Hypothalamus (tissue), 51 donors: ENCODE measurements around the gene PPP1R15B.
A peak's percentile ranks its signal among the peaks of the same experiment; 100 is the strongest.

Experiments used
- DNase-seq, 51 donors: peaks; one replicate each; lab custom pipeline; 2025; lab: John Stamatoyannopoulos, UW

PPP1R15B gene

DNA sequence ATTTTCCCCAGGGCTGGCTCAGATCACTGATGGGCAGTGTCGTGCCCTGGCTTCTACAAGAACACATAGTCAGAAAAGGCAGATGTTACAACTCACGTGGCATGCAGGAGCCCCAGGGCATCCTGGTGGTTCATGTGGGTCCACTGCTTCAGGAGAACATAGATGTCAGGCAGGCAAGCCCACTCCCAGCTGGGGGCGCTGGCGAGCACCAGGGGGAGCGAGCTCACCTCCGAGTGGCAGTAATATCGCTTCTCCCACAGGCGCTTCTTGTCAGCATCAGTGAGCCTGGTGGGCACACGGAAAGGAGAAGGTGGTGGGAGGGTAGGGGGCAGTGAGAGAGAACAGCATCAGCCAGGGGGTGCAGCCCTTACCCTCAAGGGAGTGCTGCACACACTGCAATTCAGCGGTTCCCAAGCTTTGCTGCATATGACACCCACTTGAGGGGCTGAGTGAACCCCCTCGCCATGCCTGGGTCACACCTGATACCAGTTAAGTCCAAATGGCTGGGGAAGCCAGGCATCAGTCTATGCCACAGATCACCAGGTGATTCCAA, 34.3 kb upstream of the PPP1R15B start:
- peak in 8 of 51 donors; percentile 8 to 43 (median 24) for DNase-seq

DNA sequence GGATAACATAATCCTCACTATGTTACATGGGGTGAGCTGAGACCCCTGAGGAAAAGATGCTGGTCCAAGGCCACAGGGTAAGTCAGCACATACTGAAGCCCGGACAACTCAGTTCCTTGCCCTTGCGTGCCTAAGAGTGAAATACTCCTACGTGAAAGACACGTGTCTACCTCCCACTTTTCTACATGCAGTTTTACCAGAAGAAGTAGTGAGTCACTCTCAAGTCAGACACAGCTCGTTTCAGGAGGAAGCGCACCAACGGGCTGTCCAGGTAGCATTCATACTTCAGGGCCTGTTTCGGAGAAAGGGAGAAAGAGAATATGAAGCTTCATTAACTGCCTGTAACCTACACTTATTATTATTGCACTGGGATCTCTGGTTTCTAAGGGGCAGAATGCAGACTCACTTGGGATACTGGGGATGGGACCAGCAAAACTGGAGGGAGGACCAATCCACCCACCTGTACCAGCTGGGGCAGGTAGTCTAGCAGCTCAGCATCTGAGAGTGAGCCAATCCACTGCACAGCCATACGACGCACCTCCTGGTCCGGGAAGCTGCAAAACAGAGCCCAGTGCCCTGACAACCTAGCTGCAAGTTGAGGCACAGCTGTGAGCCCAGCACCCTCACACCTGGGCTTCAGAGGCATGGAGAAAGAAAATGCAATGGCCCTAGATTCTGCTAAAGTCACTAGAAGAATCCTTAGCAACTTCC, 32.4 kb upstream of the PPP1R15B start:
- no peak for DNase-seq

DNA sequence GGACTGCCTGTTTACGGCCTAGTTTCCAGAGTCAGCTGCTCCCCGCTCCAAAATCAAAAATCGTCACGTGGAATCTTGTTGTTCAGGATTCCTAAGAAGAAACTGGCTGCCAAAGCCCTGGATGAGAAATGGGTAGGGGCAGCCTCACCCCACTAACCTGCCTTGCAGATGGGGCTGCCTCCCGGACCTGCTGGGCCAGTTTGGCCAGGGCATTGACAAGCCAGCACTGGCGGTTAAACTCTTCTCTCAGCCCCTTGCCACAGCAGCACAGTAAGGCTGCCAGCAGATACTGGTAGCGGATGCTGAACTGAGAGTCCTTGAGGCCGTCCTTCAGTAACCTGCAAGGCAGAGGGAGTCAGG, 31.6 kb upstream of the PPP1R15B start:
- no peak for DNase-seq

DNA sequence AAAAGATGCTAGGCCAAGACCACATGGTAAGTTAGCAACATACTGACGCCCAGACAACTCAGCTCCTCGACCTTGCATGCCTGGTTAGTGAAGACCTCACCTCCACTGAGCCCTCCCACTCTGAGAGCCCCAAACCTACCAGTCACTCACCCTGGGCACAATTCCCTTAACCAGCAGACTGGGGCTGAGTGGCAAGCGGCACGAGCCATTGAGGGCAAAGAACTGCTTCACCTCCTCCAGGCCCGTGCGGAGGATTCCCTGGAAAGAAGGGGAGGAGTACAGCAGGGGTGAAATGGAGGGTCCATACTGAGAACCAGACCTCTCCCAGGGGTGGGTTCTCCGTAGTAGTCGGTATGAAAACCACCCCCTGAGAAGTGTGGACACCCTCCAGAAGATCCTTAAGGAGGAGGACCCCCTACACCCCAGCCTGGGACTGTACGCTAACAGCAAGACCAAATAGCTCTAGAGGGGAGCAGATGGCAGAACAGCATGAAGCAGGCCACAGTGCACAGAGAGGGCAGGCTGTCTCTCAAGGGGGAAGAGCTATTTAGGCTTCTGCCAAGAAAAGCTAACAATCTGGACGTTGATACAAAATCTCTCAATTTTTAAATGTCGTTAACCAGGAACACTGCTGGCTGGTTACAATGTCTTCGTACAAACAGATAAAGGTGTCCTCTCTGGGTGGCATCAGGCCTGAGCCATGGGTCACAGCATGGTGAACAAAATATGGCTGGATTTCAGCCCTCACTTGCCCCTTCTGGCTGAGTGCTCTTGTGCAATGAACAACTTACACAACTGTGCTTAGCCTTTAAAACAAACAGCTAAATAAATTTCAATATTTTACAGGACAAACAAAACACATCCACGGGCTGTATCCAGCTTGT, 31.0 kb upstream of the PPP1R15B start:
- no peak for DNase-seq

DNA sequence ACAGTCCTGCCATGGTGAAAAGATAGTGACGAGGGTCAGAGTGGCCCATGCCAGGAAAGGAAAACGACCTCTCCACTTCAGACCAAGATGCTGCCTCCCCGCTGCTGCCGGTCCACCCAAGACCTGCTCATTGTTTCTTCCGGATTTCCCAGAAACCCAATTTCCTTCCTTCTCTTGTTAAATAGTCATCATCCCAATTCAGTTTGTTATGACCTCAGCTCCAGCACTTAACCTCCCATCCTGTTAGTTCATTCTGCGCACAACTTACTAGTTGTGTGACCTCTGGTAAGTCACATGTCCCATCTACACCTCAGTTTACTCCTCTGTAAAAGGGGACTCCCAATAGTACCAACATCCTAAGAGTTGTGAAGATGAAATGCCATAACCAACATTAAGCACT, 29.9 kb upstream of the PPP1R15B start:
- no peak for DNase-seq

DNA sequence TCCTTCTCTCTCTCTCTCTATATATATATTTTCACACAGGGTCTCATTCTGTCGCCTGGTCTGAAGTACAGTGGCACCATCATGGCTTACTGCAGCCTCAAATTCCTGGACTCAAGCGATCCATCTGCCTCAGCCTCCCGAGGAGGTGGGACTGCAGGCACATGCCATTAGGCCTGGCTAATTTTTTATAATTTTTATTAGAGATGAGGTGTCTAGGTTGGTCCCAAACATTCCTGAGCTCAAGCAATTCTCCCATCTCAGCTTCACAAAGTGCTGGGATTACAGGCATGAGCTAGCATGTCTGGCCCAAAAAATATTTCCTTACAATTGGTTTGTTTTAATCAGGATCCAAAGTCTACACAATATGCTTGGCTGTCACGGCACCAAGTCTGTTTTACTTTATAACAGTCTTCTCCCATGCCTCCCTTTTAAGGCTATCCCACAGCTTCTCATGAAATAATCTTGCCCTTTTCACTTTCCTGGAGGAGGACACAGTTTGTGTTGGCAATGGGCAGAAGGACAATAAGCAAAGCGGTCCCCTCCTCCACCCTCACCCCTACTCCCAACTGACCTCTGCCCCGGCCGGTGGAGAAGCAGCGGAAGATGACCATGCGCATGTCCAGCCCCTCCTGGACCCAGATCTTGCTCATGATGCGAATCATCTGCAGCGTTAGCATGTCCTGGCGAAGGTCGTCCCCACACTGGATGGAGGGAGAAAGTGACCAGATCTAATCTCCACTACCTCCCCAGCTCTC, 28.2 kb upstream of the PPP1R15B start:
- no peak for DNase-seq

DNA sequence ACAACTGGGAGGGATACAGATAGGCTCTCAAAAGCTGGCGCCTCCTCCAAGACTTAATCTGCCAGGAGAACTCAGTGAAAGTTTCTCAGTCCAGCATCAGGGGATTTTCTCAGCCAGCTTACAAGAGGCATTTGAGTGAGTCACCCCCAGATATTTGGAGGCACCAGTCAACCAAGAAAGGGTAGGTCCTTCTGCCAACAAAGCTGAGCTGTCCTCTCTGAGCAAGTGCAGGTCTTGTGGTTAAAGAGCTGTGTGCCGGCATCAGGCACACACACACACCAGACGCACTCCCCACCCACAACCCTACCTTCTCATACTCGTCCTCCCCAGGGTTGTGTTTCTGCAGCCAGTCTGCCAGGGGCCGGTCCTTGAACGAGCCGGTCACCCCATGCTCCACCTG, 27.0 kb upstream of the PPP1R15B start:
- peak in 1 of 51 donors; percentile 26 for DNase-seq

DNA sequence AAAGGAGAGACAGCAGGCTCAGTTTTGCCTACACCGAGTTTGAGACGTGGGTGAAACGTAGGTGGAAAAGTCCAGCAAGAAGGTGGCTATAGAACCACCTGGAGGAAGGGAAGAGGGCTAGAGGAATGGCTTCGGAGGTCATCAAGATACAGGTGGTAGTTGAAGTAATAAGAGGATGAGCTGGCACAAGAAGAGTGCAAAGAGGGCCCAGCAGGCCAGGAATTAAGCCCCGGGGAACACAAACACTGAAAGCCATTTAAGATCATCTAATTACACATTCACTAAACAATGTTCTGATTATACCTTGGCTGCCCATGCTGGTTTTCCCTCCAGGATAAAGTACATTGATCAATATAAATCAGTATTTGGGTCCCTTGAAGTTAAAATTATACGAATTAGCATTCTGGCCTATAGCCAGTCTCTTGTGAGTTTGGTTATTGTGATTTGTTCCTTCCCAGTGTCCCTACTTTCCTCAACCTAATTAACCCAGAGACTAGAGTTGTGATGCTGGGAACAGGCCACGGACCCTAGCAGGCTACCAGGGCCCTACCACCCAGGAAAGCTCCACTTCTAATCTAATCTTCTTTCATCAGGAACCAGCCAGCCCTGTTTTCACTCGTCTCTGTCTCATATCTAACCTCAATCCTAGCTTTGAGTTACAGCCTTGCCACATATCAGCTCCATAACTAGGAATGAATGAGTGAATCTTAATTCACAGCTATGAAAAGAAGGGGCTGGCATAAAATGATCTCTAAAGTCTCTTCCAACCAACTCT, 26.4 kb upstream of the PPP1R15B start:
- DNase-seq = no peak

DNA sequence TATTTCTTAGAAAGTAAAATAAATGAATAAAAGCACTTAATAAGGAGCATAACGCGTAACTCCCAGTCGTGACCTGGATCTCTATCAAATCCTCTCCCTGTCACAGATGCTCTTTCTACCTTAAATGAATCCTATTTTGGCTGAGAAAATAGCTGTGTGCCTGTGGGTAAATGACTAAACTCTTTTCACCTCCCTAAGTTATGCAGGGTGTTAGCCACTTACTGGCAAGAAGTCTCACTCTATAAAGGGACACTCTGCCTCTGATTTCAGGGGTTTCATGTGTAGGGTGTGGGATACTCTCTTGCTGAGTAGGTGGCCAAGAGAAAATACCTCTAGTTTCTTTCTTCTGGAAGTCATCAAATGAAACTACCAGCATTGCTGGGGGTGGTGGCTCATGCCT, 24.3 kb upstream of the PPP1R15B start:
- no peak for DNase-seq

DNA sequence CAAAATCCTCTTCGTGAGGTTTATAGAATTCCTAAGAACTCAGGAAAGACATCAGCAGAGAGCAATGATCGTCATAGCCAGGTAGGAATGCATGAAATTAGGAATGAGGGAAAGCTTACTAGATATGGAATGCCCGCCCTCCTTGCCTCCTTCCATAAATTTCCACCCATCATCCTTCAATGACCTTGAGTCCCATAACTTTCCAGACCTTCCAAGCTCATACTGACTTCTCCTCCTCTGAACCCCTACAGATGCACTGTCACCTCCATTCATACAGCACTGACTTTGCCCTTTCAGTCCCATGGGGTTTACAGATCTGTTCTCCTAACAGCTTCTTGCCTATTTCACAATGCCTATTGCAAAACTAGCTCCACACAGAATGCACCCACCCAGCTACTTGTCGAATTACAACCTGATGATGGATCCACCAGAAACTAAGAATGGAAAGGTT, 23.8 kb upstream of the PPP1R15B start:
- no peak for DNase-seq

DNA sequence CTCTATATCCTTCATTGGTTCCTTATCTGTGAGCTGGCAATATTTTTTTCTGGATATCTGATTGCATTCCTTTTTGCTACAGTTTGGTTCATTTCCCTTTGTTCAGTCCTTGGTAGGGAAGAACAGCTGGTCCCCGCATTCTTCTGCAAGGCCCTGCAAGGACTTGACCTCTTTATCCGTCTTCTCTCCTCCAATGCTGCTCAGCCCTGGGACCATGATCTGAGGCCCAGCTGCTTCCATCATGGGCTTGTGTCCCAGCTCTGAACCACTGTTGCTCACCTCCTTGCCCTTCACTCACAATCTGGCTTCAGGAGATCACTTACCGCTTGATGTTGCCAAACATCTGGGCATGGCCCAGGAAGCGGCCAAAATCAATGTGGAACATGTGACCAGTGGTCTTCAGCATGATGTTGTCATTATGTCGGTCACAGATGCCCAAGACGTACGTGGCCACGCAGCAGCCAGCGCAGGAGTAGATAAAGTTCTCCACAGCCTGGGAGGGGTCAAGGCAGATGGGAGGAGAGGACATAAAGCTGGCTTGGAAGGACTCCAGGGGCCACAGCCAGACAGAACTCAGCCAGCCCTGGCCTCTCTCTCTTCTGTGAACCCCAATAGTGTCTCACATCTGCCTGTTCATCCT, 22.6 kb upstream of the PPP1R15B start:
- no peak for DNase-seq

DNA sequence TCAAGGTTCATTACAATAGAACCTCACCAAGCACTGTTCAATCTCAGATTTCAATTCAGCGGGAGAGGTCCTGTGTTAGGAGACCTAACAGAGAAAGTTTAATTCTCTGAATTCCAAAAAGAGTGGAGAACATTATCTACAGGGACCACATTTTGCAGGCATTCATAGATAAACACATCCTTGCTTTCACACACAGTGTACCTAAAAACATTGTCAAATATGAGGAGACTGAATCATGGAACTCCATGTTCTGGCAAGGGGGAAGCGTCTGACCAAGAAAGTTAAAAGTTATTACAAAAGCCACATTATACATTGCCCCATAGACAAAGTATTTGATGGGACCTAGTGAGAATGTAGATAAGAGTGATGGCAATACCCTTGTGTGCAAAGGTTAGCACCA, 21.1 kb upstream of the PPP1R15B start:
- no peak for DNase-seq

DNA sequence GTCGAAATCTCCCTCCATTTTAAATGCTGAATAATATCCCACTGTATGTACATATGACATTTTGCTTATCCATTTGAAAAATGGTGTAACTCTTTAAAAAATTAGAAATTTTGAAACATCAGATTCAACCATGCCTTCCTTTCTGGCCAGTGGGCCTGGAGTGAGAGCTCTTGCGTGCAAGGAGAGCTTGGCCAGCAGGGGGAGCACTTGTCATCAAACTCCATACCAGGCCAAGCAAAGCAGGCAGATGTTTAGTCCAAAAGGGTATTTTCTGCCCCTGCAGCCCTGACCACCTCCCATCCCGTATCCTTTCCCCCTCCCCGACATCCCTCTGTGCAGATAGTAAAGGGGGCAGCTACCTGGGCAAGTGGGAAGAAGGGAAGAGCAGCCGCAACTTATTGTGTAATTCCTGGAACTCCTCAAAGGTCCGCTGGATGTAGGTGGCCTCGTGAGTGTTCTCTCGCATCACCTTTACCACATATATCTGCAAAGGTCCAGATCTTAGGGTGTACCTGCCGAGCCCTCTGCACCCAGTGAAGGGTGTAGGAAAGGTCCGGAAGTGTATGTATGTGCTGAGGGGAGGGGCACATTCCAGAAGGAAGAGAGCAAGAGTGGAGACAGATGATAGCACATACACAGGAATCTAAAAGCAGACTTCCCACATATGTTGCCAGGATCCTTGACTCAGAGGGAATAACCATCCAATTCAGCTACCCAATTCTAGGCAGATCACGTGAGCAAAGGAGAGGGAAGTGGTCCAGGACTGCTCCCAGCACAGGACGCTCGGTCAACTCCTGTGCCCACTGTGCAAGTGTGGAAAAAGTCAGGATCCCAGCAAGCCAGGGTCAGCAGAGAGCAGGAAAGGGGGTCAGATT, 19.9 kb upstream of the PPP1R15B start:
- DNase-seq = peak in 46 of 51 donors; percentile 11 to 91 (median 50)

DNA sequence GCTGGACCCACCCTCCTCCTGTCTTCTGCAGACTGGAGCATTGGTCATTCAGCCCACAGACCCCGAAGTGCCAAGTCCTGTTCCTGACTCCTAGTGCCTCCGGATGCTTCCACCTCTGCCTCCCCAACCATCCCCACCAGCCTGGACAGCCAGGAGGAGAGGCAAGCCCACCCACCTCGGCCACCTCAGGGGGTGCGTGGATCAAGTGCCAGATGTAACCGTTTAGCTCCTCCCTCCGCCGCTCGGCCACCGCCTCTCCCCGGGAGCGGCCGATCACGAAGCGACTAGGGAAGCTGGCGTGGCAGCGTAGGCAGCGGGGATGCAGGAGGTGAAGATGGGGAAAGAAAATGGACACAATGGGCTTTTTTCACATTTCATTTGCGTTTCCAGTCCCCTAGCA, 18.1 kb upstream of the PPP1R15B start:
- DNase-seq = no peak

DNA sequence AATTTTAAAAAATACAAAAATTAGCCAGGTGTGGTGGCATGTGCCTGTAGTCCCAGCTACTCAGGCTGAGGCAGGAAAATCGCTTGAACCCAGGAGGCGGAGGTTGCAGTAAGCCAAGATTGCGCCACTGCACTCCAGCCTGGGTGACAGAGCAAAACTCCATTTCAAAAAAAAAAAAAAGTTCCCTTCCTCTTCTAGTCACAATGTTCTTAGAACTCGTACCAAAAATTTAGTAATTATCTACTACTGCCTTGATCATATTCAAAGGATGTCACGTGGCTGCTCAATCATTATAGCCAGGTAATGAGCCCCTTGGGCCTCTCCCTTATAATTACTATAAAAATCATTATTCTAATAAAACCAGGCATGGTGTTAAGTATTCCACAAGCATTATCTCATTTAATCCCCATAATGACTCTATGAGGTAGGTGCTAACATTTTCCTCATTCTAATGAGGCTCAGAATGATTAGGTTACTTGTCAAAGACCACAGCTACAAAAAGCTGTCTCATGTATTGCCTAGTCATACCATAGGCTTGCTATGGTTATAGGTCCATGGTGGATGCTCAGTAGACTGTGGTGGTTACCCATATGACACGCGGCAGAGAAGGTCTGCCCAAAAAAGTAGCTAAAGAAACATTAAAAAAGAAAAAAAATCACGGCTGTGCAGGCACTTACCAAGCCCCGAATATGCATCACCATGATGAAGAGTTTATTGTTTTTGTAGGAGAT, 15.5 kb upstream of the PPP1R15B start:
- DNase-seq = no peak

DNA sequence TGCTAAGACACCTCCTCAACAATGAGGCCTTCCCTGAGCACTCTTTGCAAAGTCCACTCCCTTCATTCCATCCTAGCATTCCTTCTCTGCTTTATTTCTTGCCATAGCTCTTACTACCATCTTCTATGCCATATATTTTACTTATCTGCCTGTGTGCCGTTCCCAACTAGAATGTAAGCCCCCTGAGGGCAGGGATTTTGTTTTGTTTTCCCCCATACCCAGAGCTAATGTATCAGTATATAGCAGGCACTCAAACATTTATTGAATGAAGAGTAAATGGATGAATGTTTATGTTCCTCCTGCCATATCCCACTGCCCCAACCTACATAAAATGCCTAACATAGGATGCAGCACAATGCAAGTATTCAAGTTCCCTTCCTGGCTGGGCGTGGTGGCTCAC, 14.9 kb upstream of the PPP1R15B start:
- DNase-seq = no peak

DNA sequence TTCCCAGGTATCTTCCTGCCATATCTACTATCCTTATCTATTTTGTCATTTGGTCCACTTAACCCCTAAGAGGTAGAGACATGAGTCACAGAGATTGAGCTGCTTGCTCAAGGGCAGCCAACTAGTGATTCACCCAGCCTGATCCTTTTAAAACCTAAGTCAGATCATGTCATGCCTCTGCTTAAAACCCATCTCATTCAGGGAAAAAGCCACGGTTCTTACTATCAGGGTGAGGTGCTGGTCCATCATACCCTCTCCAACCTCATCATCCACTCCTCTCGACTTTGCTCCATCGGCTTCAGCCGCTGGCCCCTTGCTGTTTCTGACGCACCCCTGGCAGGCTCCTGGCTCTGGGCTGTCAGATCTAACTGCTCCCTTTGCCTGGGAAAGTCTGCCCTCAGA, 14.4 kb upstream of the PPP1R15B start:
- DNase-seq = no peak

DNA sequence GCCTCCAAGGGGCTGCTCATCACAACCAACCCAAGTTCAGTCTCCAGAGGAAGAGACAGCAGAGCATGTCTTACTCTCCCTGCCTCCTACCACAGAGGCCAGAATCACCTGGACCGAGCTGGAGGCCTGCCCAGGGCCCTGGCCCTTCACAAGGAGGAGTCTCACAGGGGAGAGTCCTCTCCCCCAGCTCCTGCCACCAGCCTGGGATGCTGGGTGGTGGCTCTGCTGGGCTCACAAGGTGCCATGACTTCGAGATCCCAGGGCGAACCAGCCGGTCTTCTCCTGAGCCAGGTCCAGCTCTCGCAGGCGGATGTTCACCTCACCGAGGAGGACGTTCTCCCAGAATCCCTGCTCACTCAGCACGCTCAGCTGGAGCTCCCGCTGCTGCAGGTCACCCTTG, 13.0 kb upstream of the PPP1R15B start:
- DNase-seq = no peak
